HG03457 (cell line): ENCODE measurements around the gene MUC5B.

Experiments used
- ATAC-seq: cut with Tn5 transposase; IDR thresholded peaks from one replicate; pipeline ENCODE4 v1.9.1; 2021; ENCODE audit warnings: moderate number of reproducible peaks; ENCODE audit not compliant: unreplicated experiment

Gene MUC5B

DNA sequence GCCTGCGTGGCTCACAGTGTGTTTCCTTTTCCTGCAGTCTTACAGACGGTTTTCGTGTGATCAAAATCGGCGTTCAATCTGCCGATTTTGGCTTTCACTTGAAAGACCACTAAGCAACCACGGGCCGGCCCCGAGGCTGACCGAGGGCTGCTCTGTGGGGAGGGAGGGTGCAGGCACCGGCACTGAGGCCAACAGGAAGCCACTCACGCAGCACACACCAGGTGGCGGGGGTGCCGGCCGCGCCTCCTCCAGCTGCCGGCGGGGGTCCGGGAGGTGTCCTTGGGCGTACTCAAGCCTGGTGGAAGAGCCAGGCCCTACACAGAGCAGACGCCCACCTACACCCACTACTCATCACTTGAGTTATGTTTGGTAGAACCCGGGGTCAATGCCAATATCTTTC, 72.2 kb downstream of the MUC5B start:
- ATAC-seq, result no peak

- ATAC-seq, result no peak
These were observed 72.7 kb downstream of the MUC5B start for GRCh38 chr11:1295591-1295990.

GRCh38 chr11:1296287-1296686, 73.4 kb downstream of the MUC5B start:
- no peak for ATAC-seq

GRCh38 chr11:1297011-1297575, 74.2 kb downstream of the MUC5B start:
- no peak for ATAC-seq

GRCh38 chr11:1297576-1298473, 75.0 kb downstream of the MUC5B start:
- no peak for ATAC-seq

- no peak for ATAC-seq
These were observed 76.0 kb downstream of the MUC5B start for GRCh38 chr11:1298695-1299492.

DNA sequence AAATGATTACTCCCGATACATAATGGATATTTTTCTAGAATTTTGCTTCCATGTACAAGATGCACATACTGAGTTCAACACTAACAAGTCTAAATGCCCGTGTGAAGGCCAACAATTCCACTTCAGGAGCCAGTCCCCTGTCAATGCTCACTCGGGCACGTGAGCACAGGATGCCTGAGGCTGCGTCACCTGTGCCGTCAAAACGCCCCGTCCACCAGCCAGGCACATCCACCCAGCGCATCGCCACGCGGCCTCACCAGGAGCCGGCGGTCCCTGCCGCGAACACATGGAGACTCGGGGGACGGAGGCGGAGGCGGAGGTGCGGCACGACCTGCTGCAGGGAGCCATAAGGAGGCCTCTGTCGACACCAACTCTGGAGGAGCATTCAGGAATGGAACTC, 76.8 kb downstream of the MUC5B start:
- ATAC-seq, result no peak

- ATAC-seq, result no peak
These were observed 77.3 kb downstream of the MUC5B start for GRCh38 chr11:1300121-1300520.

GRCh38 chr11:1300569-1301187, 77.8 kb downstream of the MUC5B start:
- no peak for ATAC-seq

DNA sequence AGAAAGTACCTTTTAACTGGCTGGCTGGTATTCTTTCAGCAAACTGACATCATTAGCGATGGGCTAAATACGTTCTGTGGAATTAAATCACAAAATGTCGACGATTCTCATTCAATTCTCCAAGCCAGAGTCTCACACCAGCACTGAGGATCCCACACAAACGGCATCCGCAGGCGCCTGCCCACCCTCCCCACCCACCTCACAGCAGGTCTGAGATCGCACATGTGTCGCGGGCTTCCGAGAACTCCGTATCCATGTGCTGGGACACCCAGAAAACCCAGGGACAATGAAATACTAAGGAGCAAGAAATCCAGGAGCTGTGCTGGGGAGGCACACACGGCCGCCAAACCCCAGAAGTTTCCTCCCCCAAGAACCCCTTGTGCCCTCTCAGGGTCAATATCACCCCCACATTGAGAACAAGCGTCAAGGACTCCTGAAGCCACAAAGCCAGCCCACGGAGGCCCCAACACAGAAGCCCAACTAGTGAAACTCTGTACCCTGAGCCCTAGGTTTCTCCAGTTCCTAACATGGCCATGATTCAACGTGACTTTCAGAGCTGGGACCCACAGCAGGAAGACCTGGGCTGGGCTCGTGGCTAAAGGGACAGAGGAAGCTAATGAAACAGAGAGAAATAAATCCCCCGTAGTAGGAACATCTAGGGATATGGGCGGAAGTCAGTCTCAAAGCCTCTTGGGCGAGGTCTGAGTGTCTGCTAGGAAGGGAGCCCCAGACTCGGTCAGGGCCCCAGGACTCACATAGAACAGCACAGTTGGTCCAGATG, 78.5 kb downstream of the MUC5B start:
- no peak for ATAC-seq

GRCh38 chr11:1302041-1302460, 79.2 kb downstream of the MUC5B start:
- no peak for ATAC-seq

- ATAC-seq, result no peak
These were observed 79.7 kb downstream of the MUC5B start for GRCh38 chr11:1302461-1303125.

GRCh38 chr11:1303126-1303821, 80.4 kb downstream of the MUC5B start:
- no peak for ATAC-seq

- ATAC-seq, result no peak
These were observed 81.1 kb downstream of the MUC5B start for GRCh38 chr11:1303973-1304372.

DNA sequence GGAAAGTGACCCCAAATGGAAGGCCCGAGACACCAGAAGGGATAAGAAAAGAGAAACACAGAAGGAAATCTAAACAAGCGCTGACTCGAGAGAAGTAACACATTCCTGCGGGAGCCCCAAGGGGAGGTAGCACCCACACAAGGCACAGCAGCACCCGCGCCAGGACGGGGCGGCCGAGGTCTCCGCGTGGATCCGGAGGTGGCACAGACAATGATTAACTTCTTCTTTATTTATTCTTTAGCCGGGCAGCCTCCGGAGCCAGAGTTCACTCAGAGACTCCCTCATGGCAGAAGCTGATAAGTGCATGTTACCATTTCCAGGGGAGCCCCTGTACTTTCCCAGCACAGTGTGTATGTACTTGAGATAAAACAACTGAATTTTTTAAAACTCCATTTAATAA, 81.5 kb downstream of the MUC5B start:
- ATAC-seq, result no peak

GRCh38 chr11:1305063-1305495, 82.2 kb downstream of the MUC5B start:
- ATAC-seq, result no peak

- no peak for ATAC-seq
These were observed 82.7 kb downstream of the MUC5B start for GRCh38 chr11:1305501-1306056.

GRCh38 chr11:1306186-1307162, 83.6 kb downstream of the MUC5B start:
- ATAC-seq, result no peak
